Cerebellar nuclear complex (tissue), 1 donor: ENCODE measurements around the gene RGS19.

Source experiments
- DNase-seq, 2 experiments: peaks; one replicate each; lab custom pipeline; 2025; lab: John Stamatoyannopoulos, UW

The RGS19 gene

DNA sequence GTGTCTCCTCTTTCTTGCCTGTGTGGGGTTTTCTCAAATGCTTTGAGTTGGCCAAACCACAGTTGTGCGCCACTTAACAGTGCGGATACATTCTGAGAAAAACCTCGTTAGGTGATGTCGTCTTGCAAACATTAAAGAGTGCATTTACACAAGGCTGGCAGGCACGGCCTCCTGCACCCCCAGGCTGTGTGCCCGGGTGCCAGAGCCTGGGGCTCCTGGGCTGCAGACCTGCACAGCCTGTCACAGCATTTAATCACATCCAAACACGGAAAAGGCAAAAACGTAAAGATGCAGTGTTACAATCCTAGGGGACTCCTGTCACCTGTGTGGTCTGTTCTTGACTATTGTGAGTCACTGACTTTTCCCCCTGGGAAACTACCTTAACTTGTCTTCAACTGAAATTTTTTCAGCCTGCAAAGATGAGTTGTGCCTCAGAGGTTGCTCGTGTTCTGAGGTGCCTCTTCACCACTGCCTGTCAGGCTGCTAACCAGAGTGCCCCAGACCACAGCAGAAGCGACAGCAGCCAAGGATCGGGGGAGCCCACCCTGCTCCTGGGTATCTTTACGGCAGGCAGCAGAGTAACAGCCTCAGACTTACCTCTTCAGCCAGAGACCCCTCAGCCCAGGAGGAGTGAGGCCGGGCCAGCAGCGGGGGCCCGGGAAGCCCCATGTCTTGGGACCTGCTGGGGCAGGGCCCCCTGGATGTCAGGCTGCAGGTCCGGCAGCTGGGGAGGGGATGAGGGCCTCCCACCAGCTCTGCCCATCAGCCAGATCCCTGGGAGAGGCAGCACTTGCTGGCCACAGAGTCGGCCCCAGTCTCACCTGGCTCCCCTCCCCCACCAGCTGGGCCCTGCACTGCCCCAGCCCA is 44.0 kb downstream of the RGS19 start:
- DNase-seq: no peak

DNA sequence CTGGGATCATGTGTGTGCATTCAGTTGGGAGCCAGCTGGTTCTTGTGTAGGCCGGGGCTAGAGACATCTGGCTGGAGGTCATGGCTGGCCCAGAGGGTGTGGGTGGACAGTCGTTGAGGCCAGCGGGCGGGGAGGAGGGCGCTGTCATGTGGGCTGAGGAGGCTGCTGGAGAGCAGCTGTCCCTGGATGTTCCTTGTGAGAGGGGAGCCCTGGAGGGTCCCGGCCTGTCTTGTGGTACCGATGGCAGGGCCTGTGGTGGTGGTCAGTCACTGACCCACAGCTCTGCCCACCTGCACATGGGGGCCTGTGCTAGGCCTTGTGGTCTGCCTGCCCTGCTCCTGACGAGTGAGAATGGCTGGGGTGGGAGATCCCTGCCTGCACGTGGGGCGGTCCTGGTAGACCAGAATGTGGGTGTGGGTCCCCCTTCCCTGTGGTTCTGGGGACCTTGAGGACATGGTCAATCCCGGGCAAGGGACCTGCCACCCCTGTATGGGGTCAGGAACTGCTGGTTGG is 45.3 kb downstream of the RGS19 start:
- no peak for DNase-seq

DNA sequence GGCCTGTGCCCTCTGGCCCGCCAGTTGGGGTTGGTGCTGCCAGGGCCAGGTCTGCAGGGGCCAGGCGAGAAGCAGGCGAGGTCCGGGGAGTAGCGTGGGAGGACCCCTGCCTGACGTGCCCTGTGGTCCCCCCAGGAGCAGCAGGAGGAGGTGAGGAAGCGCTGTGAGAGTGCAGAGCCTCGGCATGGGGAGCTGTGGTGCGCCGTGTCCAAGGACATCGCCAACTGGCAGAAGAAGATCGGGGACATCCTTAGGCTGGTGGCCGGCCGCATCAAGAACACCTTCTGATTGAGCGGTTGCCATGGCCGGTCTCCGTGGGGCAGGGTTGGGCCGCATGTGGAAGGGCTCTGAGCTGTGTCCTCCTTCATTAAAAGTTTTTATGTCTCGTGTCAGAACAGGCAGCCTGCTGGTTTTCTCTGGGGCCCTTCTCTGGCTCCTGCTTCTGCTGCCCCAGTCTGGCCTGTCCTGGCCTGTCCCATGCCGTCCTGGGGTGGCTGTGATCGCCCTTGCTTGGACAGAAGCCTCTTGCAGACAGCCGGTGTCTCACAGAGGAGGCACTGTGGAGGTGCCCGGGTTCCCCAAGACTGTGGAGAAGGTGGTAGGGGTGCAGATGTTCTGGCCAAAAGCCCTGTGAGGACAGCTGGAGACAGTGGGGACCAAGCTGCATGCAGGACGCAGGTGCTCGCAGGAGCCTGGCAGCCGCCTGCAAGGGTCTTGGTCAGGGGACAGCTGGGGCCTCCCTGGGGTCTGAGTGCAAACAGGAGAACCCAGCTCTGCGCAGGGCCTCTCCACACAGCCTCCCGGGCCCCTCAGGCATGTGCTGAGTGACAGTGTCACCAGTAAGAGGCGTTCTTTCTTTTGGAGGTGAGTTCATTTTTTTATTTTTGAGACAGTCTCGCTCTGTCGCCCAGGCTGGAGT is 46.4 kb downstream of the RGS19 start:
- DNase-seq: no peak

DNA sequence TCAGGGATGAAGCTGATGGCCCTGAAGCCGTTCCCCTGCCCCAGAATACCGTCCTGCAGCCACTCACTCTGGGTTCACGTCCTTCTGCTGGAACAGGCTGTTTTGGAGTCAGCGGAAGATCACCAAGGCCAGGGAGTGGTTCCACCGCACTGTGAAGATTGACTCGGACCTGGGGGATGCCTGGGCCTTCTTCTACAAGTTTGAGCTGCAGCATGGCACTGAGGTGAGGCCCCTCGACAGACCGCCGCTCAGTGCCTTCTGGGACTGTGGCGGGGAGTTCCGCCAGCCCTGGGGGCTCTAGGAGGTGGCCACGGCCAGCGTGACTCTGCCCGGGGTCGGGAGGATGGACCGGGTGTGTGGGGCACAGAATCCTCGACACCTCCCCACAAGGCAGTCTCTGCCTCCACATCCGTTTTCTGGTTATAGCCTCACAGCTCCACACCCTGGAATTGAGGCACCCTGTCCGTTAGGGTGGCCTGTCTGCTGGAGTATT is 47.5 kb downstream of the RGS19 start:
- DNase-seq: no peak

DNA sequence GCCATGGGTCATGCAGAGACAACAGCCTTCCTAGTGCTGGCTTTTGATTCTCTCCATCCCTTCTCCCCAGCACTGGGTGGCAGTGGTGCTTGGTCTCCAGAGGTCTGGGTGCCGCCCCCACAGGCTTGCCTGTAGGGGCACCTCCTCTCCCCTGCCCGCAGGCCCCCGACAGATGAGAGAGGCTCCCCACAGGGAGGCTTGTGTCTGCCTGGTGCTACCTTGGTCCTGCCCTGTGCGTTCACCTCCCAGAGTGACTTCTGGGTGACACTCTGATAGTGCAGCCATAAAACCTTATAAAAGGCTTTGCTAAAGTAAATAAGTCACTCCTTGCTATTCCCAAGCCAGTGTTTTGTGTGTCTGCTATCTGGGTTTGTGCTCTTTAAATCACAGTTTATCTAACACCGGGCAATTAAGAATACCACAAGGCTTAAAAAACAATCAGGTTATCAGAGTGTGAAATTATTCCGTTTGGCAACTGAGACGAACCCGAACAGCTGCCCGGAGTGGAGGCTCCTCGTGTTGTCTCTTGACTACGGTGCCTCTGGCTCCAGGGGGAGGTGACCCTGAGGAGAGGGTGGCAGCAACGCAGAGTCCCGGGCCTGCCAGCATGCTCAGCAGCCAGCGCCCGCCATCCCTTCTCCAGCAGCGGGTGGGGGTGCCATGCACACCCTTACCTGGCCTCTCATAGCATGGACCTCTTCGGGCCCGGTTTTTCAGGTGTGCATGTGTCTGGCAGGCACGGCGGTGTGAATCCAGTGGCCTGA is 48.8 kb downstream of the RGS19 start:
- no peak for DNase-seq

DNA sequence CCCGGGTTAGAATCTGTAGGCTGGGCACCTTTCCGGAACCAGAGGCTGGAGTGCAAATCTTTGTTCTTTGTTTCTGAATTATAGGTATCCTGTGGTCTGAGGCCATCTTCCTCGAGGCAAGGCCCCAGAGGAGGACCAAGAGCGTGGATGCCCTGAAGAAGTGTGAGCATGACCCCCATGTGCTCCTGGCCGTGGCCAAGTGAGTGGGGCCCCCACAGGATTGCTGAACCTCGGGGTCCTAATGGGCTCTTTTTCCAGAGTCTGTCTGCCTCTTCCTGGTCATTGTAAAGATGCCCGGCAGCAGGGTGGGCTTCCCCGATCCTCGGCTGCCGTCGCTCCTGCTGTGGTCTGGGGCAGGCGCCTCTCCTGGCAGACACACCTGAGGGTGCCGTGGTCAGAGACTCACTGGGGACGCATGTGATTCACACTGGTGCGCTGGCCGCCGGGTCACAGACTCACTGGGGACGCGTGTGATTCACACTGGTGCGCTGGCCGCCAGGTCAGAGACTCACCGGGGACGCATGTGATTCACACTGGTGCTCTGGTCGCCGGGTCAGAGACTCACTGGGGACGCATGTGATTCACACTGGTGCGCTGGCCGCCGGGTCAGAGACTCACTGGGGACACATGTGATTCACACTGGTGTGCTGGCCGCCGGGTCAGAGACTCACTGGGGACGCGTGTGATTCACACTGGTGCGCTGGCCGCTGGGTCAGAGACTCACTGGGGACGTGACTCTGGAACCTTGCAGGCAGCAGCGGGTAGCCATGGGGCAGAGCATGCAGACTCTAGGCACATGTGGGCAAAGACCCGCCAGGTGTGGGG is 49.8 kb downstream of the RGS19 start:
- no peak for DNase-seq

DNA sequence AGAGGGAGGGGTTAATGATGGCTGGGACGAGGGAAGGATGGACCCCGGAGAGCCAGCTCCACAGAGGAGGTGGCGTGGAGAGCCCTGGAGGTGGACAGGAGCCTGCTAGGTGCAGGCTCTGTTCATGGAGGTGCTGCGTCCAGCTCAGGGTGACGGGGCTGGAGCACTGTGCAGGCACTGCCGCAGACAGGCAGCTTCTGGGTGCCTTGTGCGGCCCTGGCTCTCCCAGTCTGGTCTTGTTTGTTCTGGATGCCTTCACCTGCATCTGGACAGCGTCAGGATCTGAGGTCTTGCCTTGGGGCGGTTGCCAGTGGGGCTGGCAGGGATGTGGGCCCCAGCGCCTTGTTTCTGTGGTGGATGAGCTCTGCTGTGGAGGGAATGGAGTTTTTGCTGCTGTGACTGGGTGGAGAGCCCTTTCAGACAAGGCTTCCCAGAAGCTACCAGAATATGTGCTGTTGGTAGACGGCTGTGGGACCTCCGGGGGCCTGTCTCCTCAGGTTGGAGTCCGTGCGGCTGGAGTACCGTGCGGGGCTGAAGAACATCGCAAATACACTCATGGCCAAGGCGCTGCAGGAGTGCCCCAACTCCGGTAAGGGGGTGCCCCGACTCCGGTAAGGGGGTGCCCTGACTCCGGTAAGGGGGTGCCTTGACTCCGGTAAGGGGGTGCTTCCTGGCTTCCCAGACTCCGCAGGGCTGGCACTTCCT is 51.2 kb downstream of the RGS19 start:
- DNase-seq: no peak

DNA sequence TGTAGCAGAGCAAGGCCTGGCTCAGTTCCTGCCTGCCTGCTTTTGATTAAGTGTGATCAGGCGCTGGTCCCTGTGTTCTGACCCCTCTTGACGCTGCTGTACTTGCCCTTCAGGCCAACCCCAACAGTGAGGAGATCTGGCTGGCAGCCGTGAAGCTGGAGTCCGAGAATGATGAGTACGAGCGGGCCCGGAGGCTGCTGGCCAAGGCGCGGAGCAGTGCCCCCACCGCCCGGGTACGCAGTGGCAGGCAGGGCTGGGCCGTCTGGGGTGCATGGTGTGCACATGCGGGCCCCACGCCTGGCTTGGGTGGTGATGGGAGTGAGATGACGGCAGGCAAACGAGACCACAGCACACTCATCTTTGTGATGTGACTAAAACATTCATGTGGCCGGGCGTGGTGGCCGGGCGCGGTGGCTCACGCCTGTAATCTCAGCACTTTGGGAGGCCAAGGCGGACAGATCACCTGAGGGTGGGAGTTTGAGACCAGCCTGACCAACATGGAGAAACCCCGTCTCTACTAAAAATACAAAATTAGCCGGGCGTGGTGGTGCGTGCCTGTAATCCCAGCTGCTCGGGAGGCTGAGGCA is 53.4 kb downstream of the RGS19 start:
- no peak for DNase-seq

DNA sequence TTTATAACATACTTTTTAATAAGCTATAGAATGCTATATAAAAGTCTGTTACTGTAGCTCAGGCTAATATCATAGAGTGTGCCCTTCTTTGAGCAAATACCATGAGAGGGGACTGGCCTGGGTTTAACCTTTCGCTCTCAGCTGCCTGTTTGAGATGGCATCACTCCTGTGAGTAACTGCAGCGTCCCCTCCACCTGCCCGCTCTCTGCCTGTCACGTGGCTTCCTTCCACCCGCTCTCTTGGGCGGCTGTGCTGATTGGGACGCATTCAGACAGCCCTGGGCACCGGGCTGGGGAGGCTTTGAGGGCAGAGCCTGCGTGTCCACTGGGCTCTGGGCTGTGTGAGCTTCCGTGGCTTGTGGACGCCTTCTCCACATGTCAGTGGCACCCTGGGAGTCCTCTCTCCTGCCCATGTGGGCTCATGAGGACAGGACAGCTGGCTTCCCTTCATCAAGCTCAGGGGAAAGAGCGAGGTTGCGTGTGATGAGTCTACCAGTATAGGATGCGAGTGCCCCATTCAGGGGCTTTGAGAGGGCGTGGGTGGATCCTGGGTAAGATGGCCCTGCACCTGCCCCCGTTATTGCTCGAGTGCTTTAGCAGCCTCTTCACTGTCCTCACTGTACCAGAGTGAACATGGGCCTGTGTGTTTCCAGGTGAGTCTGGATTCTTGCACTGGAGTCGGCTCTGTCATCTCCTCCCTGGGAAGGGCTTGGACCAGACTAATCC is 54.1 kb downstream of the RGS19 start:
- DNase-seq: no peak

DNA sequence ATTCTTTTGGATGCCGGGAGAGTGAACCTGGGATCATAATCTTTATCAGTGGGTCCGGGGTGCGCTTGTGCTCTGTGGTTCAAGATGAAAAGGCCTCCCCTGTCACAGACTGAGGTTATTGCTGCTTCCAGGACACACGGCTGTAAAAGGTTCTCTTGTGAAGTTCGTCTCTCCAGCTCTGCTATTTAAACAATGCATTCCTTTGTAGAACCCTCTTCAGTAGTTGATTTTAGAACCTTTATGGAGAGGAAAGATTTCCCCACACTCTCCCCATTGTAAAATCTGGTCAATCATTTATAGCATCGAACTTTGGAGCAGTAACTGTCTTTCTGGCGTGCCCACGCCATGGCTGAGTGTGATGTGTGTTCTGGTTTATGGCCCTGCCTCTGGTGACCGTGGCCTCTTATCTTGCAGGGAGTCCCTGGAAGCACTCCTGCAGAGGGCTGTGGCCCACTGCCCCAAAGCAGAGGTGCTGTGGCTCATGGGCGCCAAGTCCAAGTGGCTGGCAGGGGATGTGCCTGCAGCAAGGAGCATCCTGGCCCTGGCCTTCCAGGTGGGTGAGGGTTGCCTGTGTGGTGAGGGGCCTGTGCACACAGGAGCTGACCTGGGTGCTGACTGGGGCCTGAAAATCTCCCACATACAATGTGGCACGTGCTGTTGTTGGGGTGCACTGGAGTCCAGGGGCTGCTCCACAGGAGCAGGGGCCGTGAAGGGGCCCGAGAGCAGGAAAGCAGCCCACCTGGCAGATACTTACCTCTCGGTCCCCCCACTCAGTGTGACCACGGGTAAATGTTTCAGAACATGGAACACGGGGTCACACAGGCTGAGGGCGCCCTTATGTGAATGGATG is 55.0 kb downstream of the RGS19 start:
- no peak for DNase-seq

DNA sequence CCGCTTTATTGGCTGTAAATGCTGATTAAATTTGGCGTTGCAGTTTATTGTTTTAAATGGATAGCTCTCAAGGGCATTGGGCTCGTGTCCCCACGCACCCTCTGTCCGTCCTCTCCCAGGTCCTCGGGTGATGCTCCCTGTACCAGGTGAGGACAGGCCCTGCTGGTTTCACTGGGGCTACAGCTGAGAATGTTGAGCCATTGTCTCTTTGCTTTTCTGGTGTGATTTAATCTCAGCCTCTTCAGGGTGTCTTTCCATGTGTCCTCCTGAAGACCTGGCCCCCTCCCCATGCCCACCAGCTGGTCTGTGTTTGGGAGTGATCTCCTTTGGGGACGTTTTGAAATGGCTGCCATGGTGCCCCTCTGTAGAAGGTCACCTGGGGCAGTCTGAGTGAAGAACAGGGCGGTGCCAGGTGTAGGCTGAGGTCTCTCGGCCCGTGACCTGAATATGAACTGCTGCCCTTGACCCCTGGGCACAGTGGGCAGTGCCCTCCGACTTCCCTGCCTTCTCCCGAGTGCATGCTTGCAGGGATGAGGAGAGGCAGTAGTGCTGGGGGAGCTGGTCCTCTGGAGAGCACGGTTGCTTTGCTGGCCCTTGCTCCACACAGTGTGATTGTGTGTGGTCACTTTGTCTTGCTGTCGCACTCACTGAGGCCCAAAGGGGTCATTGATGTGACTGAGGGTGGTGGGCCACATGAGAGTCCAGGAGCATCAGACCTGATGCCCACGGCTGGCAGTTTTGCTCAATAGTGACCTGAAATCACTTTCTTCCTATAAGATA is 55.8 kb downstream of the RGS19 start:
- no peak for DNase-seq
